H1 (cell line): ENCODE data around the gene NFIA. TPM values are rescaled to one million over a fixed set of nuclear protein-coding genes. Genes with fewer than 3 reads are reported as not detected.

Source experiments
- CHD2 ChIP-seq: IDR thresholded peaks from 2 replicates; pipeline ENCODE4 v1.6.1; 2012; ENCODE audit warnings: low read length, improper control_type of control experiment
- NANOG ChIP-seq: IDR thresholded peaks from 2 replicates; pipeline ENCODE4 v1.6.1; 2011; ENCODE audit warnings: low read length, low read depth, mild to moderate bottlenecking, inconsistent platforms; ENCODE audit not compliant: insufficient read depth, poor library complexity, severe bottlenecking
- NRF1 ChIP-seq: IDR thresholded peaks from 2 replicates; pipeline ENCODE4 v1.6.1; 2011; ENCODE audit warnings: mild to moderate bottlenecking, low read depth, low read length, improper control_type of control experiment
- POU5F1 ChIP-seq: IDR thresholded peaks from 2 replicates; pipeline ENCODE4 v1.6.1; 2011; ENCODE audit warnings: low read depth, mild to moderate bottlenecking, low read length, moderate library complexity
- SIRT6 ChIP-seq: IDR thresholded peaks from one replicate; pipeline ENCODE4 v1.7.1; 2012; ENCODE audit warnings: low read length, inconsistent platforms
- SP1 ChIP-seq: IDR thresholded peaks from 2 replicates; pipeline ENCODE4 v1.6.1; 2011; ENCODE audit warnings: low read depth, low read length
- SUZ12 ChIP-seq: fragments of 200-600 bp; sonication (generic); IDR thresholded peaks from 2 replicates; pipeline ENCODE4 v1.6.1; 2012; ENCODE audit warnings: mild to moderate bottlenecking, inconsistent platforms, low read length, moderate library complexity, mixed read lengths
- YY1 ChIP-seq: IDR thresholded peaks from 2 replicates; pipeline ENCODE4 v1.6.1; 2011; ENCODE audit warnings: low read depth, mild to moderate bottlenecking, low read length
- polyA plus RNA-seq, 7 experiments: library from polyadenylated mRNA; depleted of rRNA in 3 of 7; stranded (reverse) in 5 of 7; unstranded in 2 of 7; fragments of >200 nt in 5 of 7; fragments of 200-250 nt in 2 of 7; gene quantifications; 1 replicate in 5 of 7; 2 replicates in 1 of 7; 4 replicates in 1 of 7; pipeline versions ENCODE4 v1.2.1 to v1.2.3, GENCODE V29; 2011 to 2013; ENCODE audit warnings: missing spikeins in 2 of 7, mixed read lengths in 2 of 7
- total RNA-seq: library from RNA; stranded (reverse); fragmentation: NEBNext Ultra II Directional; extraction: Animal tissue kit (Norgen Biotek cat#: 25700); gene quantifications from 2 replicates; pipeline ENCODE4 v1.2.1, GENCODE V29; 2021
- TF ChIP-seq, protein P1 (sequence below): IDR thresholded peaks from 2 replicates; pipeline ENCODE4 v1.6.1; 2012; ENCODE audit warnings: inconsistent platforms

Gene NFIA
- total and polyA plus RNA-seq, 2 of the 8 experiments (the other 6 are each of a cell fraction or from before 2014, with no cell fraction given) = 1.8 to 2.3 TPM

DNA sequence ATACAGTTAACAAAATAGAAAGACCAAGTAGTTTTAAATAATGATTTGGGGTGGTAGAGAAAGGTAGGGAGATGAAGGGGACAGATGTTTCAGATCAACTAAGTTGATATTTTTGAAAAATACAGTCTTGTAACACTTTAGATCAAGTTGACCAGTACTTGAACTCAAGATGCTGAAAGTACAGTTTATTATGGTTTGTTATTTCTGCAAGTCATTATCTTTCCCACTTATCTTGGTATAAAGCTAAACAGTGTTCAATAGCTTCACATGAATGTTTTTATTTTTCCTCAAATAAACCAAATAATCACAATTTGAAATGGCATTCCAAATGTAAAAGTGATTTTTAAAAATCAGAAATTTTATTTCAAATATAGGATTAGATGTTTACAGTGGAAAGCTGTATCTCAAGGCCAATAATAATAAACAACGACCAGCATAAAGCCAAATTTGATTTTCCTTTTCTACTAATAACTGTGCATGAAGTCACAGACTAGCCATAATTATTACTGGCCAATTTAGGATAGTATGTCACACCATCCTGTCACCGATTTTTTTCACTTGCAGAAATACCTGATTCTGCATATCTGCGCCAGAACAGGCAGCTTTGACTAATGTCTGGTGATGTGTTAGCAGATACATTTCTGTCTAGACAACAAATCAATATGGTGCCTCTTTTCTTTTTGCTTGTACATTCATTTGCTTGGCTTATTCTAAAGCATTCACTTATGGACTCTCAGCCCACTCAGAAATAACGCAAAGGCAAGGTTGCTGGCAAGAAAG is 322.4 kb downstream of the NFIA start (continued):
- TF ChIP-seq, protein P1, sequence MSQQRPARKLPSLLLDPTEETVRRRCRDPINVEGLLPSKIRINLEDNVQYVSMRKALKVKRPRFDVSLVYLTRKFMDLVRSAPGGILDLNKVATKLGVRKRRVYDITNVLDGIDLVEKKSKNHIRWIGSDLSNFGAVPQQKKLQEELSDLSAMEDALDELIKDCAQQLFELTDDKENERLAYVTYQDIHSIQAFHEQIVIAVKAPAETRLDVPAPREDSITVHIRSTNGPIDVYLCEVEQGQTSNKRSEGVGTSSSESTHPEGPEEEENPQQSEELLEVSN = no peak
- no peak for TF ChIP-seq SP1
- no peak for TF ChIP-seq YY1
- no peak for TF ChIP-seq POU5F1
- TF ChIP-seq SUZ12 = no peak
- TF ChIP-seq NANOG = no peak
- TF ChIP-seq NRF1 = no peak
- no peak for TF ChIP-seq SIRT6
- no peak for TF ChIP-seq CHD2
